ENCODE measurements around the gene RABGGTA. TPM values are rescaled to one million over a fixed set of nuclear protein-coding genes. Genes with fewer than 3 reads are reported as not detected.

Gene RABGGTA, protein sequence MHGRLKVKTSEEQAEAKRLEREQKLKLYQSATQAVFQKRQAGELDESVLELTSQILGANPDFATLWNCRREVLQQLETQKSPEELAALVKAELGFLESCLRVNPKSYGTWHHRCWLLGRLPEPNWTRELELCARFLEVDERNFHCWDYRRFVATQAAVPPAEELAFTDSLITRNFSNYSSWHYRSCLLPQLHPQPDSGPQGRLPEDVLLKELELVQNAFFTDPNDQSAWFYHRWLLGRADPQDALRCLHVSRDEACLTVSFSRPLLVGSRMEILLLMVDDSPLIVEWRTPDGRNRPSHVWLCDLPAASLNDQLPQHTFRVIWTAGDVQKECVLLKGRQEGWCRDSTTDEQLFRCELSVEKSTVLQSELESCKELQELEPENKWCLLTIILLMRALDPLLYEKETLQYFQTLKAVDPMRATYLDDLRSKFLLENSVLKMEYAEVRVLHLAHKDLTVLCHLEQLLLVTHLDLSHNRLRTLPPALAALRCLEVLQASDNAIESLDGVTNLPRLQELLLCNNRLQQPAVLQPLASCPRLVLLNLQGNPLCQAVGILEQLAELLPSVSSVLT
- total RNA-seq (2021), result 25.6 and 26.1 TPM in 2 replicates
- long read RNA-seq, transcript RABGGTA-201 (17 exons, 2,088 nt), result major isoform, 76 of 154 reads
- long read RNA-seq, transcript RABGGTA-202 (16 exons, 2,265 nt), result minor isoform, 30 of 154 reads
- long read RNA-seq, partial matches to known transcripts, result 6 of 154 reads
- long read RNA-seq, other reads (novel, unspliced or antisense), result 42 of 154 reads

DNA sequence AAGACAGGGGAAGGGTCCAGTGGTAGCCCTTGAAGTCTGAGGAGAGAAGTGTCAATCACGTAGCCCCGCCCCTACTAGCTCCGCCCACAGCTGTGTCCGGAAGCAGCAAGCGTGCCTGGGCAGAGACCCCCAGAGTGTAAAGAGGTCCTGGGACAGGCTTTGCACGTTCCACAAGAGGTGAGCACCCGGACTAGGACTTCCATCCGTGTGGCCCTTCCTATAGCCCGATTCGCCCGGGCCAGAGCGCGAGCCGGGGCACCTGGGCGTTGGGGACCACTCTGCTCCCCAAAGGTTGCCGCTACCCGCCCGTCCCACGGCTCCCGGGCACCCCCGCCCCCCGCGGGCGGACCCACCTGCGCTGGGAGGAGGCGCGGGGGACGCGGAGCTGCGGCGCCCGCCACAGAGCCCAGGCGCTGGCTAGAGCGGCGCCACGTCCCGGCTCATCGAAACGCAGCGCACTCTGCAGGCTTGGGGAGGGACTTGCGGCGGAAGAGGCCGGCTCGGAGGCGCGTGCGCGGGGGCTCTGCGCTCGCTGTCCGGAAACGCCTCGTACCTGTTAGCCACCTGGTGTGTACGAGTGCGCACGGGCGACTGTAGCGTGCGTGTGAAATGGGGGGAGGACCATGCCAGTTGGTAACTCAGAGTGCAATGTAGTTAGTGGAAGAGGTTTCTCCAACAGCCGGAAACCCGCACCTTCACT is at the start of gene RABGGTA:
TSS of gene RABGGTA (minus strand) at position 464 of the 700 bp plus-strand sequence. CDS start 482 bp downstream, outside the sequence.
- no peak within 1 kb of the TSS for H2BK20ac ChIP-seq (ENCODE audit: low read depth, low read length, poor library complexity, severe bottlenecking)
- H3K9me3 Mint-ChIP-seq, result no peaks in the 10 kb centered on the region
- no peak within 1 kb of the TSS for H4K5ac ChIP-seq (ENCODE audit: insufficient read length, low read depth, low read length)
- H4K91ac ChIP-seq (ENCODE audit: insufficient read length, low read depth, low read length), result no peak within 1 kb of the TSS
- no peaks in the 10 kb centered on the region for H4K20me1 ChIP-seq (ENCODE audit: control insufficient read depth, insufficient read depth, insufficient read length)
- peak within 1 kb of the TSS; percentile 88 to 97 (median 96) for H3K27ac Mint-ChIP-seq
- H2BK15ac ChIP-seq (ENCODE audit: low read depth, low read length), result no peak within 1 kb of the TSS
- H2BK12ac ChIP-seq (ENCODE audit: insufficient read length, low read depth, low read length), result no peak within 1 kb of the TSS
- H2BK120ac ChIP-seq (ENCODE audit: low read depth, low read length, poor library complexity, severe bottlenecking), result no peak within 1 kb of the TSS
- H3K27me3 Mint-ChIP-seq (ENCODE audit: low read depth), result no peaks in the 10 kb centered on the region
- no peak within 1 kb of the TSS for H3K56ac ChIP-seq (ENCODE audit: insufficient read length, low read depth, low read length)
- H3K79me1 ChIP-seq (ENCODE audit: insufficient read depth, low read depth, low read length, poor library complexity, severe bottlenecking), result no peaks in the 10 kb centered on the region
- peak within 1 kb of the TSS; percentile 69 for H3K4me2 ChIP-seq (ENCODE audit: insufficient read depth, insufficient read length, low read length)
- WGBS (ENCODE audit: extremely low coverage, insufficient read length, low lambda C conversion rate), result no CpG with 5 or more reads among the region's 61 CpGs
- H3K18ac ChIP-seq (ENCODE audit: insufficient read length, low read depth, low read length), result peak within 1 kb of the TSS; percentile 86
- H3K4me1 Mint-ChIP-seq, result peaks cover 12 to 14% of the 10 kb centered on the region in 2 experiments
- DNase-seq, result peak; percentile 94
- H3K14ac ChIP-seq (ENCODE audit: insufficient read depth, low read length), result peak within 1 kb of the TSS; percentile 69; the same call in 1 of the 2 replicates
- H3K4me1 ChIP-seq (ENCODE audit: insufficient read depth, low read length), result no peaks in the 10 kb centered on the region
- no peak within 1 kb of the TSS for H3K4ac ChIP-seq (ENCODE audit: low read depth, low read length)
- H3K27ac ChIP-seq (ENCODE audit: insufficient read length, low read depth, low read length), result no peak within 1 kb of the TSS
- no peak within 1 kb of the TSS for H4K8ac ChIP-seq (replicated peaks; ENCODE audit: insufficient read length, low read depth, low read length)
- H2AFZ ChIP-seq (ENCODE audit: low read length), result no peak within 1 kb of the TSS
- no peak within 1 kb of the TSS for H3T11ph ChIP-seq (ENCODE audit: low read length)
- peaks cover 8% of the 10 kb centered on the region for H3K23me2 ChIP-seq (ENCODE audit: insufficient read length, low read depth, low read length, poor library complexity, severe bottlenecking)
- peaks cover 3 to 16% (median 12%) of the 10 kb centered on the region in 3 experiments; a peak in 5 of 7 replicates for H3K36me3 Mint-ChIP-seq (ENCODE audit: insufficient read depth in 1 of 3, low read depth in 3 of 3)
- H2AK5ac ChIP-seq (ENCODE audit: insufficient read length, low read length), result no peak within 1 kb of the TSS
- H3K4me3 Mint-ChIP-seq, result peak within 1 kb of the TSS; percentile 83 to 86
- H3K9me3 ChIP-seq (ENCODE audit: control insufficient read depth, low read depth, low read length), result no peaks in the 10 kb centered on the region
- no peaks in the 10 kb centered on the region for H3K79me2 ChIP-seq (ENCODE audit: insufficient read depth, low read length)
- no peak within 1 kb of the TSS for H2BK5ac ChIP-seq (ENCODE audit: insufficient read length, low read length)
- peak within 1 kb of the TSS; percentile 54 for H3K9ac ChIP-seq (ENCODE audit: extremely low read depth, insufficient read length, low read length)
- H3K23ac ChIP-seq (ENCODE audit: insufficient read length, low read depth, low read length), result no peak within 1 kb of the TSS
- H3K27me3 ChIP-seq (ENCODE audit: insufficient read depth, low read length), result no peaks in the 10 kb centered on the region
- TF ChIP-seq, protein P1, sequence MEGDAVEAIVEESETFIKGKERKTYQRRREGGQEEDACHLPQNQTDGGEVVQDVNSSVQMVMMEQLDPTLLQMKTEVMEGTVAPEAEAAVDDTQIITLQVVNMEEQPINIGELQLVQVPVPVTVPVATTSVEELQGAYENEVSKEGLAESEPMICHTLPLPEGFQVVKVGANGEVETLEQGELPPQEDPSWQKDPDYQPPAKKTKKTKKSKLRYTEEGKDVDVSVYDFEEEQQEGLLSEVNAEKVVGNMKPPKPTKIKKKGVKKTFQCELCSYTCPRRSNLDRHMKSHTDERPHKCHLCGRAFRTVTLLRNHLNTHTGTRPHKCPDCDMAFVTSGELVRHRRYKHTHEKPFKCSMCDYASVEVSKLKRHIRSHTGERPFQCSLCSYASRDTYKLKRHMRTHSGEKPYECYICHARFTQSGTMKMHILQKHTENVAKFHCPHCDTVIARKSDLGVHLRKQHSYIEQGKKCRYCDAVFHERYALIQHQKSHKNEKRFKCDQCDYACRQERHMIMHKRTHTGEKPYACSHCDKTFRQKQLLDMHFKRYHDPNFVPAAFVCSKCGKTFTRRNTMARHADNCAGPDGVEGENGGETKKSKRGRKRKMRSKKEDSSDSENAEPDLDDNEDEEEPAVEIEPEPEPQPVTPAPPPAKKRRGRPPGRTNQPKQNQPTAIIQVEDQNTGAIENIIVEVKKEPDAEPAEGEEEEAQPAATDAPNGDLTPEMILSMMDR (conservative IDR thresholded peaks at IDR 0.05), result peak; percentile 77

Measured in H9 (cell line).